ENCODE results near the gene ARID4B. TPM values are rescaled to one million over a fixed set of nuclear protein-coding genes. Genes with fewer than 3 reads are reported as not detected.

Gene ARID4B
- total and polyA plus RNA-seq, 2 of the 13 experiments (the other 11 are each of a cell fraction or from before 2014, with no cell fraction given) = 9.7 to 24.6 TPM

- TF ChIP-seq ZBTB46 (CRISPR knock-in tag; IDR thresholded peaks at IDR 0.05; ENCODE audit: borderline replicate concordance) (no peak), YEATS4 (CRISPR knock-in tag; IDR thresholded peaks at IDR 0.05; ENCODE audit: borderline replicate concordance) (peak; percentile 89), ARID2 (CRISPR knock-in tag; IDR thresholded peaks at IDR 0.05; ENCODE audit: borderline replicate concordance) (peak; percentile 86; the same call in 1 of the 2 replicates), FOXJ3 (CRISPR knock-in tag; IDR thresholded peaks at IDR 0.05; ENCODE audit: borderline replicate concordance) (peak; percentile 73), CENPT (CRISPR knock-in tag; IDR thresholded peaks at IDR 0.05; ENCODE audit: low read depth) (0 out of 2 replicates have a peak, but pooled peaks have one; percentile 64), POLR2AphosphoS2 (IDR thresholded peaks at IDR 0.05; ENCODE audit: low read depth, low read length) (peak; percentile 79; the same call in 1 of the 2 replicates), ZNF770 (CRISPR knock-in tag; IDR thresholded peaks at IDR 0.05) (peak; percentile 51), ZNF773 (CRISPR knock-in tag; IDR thresholded peaks at IDR 0.05; ENCODE audit: borderline replicate concordance) (peak; percentile 95; the same call in 1 of the 2 replicates), SALL1 (CRISPR knock-in tag; IDR thresholded peaks at IDR 0.05) (peak; percentile 96), ZBTB20 (CRISPR knock-in tag; IDR thresholded peaks at IDR 0.05; ENCODE audit: borderline replicate concordance, low read depth) (peak; percentile 81), EED (CRISPR knock-in tag; IDR thresholded peaks at IDR 0.05) (0 out of 2 replicates have a peak, but pooled peaks have one; percentile 75), LCORL (IDR thresholded peaks at IDR 0.05) (no peak), LCORL (CRISPR knock-in tag; IDR thresholded peaks at IDR 0.05) (peak; percentile 36; the same call in 1 of the 2 replicates), CBX1 (IDR thresholded peaks at IDR 0.05; ENCODE audit: low read depth) (peak; percentile 49), ZNF510 (CRISPR knock-in tag; IDR thresholded peaks at IDR 0.05; ENCODE audit: low read depth) (peak; percentile 80; the same call in 1 of the 2 replicates)
- TF ChIP-seq, protein P1, sequence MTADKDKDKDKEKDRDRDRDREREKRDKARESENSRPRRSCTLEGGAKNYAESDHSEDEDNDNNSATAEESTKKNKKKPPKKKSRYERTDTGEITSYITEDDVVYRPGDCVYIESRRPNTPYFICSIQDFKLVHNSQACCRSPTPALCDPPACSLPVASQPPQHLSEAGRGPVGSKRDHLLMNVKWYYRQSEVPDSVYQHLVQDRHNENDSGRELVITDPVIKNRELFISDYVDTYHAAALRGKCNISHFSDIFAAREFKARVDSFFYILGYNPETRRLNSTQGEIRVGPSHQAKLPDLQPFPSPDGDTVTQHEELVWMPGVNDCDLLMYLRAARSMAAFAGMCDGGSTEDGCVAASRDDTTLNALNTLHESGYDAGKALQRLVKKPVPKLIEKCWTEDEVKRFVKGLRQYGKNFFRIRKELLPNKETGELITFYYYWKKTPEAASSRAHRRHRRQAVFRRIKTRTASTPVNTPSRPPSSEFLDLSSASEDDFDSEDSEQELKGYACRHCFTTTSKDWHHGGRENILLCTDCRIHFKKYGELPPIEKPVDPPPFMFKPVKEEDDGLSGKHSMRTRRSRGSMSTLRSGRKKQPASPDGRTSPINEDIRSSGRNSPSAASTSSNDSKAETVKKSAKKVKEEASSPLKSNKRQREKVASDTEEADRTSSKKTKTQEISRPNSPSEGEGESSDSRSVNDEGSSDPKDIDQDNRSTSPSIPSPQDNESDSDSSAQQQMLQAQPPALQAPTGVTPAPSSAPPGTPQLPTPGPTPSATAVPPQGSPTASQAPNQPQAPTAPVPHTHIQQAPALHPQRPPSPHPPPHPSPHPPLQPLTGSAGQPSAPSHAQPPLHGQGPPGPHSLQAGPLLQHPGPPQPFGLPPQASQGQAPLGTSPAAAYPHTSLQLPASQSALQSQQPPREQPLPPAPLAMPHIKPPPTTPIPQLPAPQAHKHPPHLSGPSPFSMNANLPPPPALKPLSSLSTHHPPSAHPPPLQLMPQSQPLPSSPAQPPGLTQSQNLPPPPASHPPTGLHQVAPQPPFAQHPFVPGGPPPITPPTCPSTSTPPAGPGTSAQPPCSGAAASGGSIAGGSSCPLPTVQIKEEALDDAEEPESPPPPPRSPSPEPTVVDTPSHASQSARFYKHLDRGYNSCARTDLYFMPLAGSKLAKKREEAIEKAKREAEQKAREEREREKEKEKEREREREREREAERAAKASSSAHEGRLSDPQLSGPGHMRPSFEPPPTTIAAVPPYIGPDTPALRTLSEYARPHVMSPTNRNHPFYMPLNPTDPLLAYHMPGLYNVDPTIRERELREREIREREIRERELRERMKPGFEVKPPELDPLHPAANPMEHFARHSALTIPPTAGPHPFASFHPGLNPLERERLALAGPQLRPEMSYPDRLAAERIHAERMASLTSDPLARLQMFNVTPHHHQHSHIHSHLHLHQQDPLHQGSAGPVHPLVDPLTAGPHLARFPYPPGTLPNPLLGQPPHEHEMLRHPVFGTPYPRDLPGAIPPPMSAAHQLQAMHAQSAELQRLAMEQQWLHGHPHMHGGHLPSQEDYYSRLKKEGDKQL (CRISPR knock-in tag; IDR thresholded peaks at IDR 0.05; ENCODE audit: low read depth) = no peak; the same call in 1 of the 2 replicates
- TF ChIP-seq, protein P2, sequence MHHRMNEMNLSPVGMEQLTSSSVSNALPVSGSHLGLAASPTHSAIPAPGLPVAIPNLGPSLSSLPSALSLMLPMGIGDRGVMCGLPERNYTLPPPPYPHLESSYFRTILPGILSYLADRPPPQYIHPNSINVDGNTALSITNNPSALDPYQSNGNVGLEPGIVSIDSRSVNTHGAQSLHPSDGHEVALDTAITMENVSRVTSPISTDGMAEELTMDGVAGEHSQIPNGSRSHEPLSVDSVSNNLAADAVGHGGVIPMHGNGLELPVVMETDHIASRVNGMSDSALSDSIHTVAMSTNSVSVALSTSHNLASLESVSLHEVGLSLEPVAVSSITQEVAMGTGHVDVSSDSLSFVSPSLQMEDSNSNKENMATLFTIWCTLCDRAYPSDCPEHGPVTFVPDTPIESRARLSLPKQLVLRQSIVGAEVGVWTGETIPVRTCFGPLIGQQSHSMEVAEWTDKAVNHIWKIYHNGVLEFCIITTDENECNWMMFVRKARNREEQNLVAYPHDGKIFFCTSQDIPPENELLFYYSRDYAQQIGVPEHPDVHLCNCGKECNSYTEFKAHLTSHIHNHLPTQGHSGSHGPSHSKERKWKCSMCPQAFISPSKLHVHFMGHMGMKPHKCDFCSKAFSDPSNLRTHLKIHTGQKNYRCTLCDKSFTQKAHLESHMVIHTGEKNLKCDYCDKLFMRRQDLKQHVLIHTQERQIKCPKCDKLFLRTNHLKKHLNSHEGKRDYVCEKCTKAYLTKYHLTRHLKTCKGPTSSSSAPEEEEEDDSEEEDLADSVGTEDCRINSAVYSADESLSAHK (CRISPR knock-in tag; IDR thresholded peaks at IDR 0.05; ENCODE audit: borderline replicate concordance) = peak; percentile 64; the same call in 1 of the 2 replicates
Measured at GRCh38 chr1:235160957-235161684, 166.9 kb downstream of the ARID4B start, which contains the start of gene RBM34 (continued).

All from HepG2 (cell line).